Left lung (tissue), 10 donors: ENCODE measurements around the gene BLNK. TPM values are rescaled to one million over a fixed set of nuclear protein-coding genes. Genes with fewer than 3 reads are reported as not detected.

ENCODE experiments used
- ATAC-seq: fragments of 200-7000 bp; cut with Tn5 transposase; one replicate; pipeline ENCODE4 v1.9.1; 2020; ENCODE audit warnings: moderate library complexity
- DNase-seq, 4 donors: peaks; one replicate each; pipeline ENCODE4 v3.0.0-alpha.2; 2013 to 2020
- H3K27ac ChIP-seq, 2 donors: fragments of 200-600 bp; sonication (generic) in 1 of 2; one replicate each; pipeline versions ENCODE4 v1.5.0 to v1.8.0; 2020 to 2021
- H3K27me3 ChIP-seq, 2 donors: fragments of 200-600 bp; sonication (generic) in 1 of 2; one replicate each; pipeline versions ENCODE4 v1.5.0 to v1.8.0; 2020 to 2021
- H3K36me3 ChIP-seq, 2 donors: fragments of 200-600 bp; sonication (generic) in 1 of 2; one replicate each; pipeline versions ENCODE4 v1.5.0 to v1.8.0; 2020 to 2021
- H3K4me1 ChIP-seq, 2 donors: fragments of 200-600 bp; one replicate each; pipeline ENCODE4 v1.8.0; 2021
- H3K4me3 ChIP-seq, 2 donors: fragments of 200-600 bp; sonication (generic) in 1 of 2; one replicate each; pipeline versions ENCODE4 v1.5.0 to v1.8.0; 2020 to 2021; ENCODE audit warnings: mild to moderate bottlenecking in 1 of 2
- H3K9me3 ChIP-seq, 2 donors: fragments of 200-600 bp; sonication (generic) in 1 of 2; one replicate each; pipeline versions ENCODE4 v1.5.0 to v1.8.0; 2020 to 2021
- intact Hi-C, 2 donors: fragments of 100-400 bp; cut with DNase I; formaldehyde crosslinking; loops; one replicate each; pipeline versions ENCODE4 v1.11.2 to v1.14.2; 2022
- polyA plus RNA-seq, 6 donors: library from polyadenylated mRNA; unstranded; fragments of 120-200 nt; gene quantifications; one replicate each; pipeline ENCODE4 v1.2.1, GENCODE V29; 2013; ENCODE audit not compliant: insufficient read length in 6 of 6
- total RNA-seq, 2 donors: library from RNA; stranded (reverse); fragmentation: NEBNext Ultra II Directional; extraction: Animal tissue kit (Norgen Biotek cat#: 25700); gene quantifications; one replicate each; pipeline ENCODE4 v1.2.1, GENCODE V29; 2021
- TF ChIP-seq, protein P1 (sequence below), 2 donors: fragments of 200-600 bp; sonication (generic) in 1 of 2; IDR thresholded peaks; one replicate each; pipeline versions ENCODE4 v1.5.0 to v1.8.0; 2021; ENCODE audit warnings: antibody characterized with exemption in 2 of 2
- donor health status: DM: no; HTN: yes; CAD: no.
- donor health status: DM: no; HTN: no; CAD: no.

Gene BLNK
- total and polyA plus RNA-seq, 8 donors = 7.9 to 18.8 (median 15.2) TPM

DNA sequence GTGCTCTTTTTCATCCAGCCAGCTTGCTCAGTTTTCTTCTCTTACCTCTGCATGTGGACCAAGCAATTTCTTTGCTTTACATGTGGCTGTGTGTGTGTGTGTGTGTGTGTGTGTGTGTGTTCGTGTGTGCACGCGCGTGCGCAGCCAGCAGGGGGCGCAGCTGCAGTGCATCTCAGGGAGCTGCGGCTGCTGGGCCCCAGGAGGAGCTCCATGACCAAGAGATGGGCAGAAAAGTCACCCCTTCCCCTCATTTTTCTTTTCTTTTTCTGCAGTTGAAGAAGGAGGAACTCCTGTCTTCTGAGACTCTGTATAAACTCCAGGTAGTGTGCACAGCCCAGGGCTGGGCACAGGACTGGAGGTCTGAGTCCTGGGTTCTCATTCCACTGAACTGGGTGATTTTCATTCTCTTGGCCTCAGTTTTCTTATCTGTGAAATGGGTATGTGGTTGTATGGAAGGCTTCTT, 41.8 kb downstream of the BLNK start:
- H3K36me3 ChIP-seq = no peaks in the 10 kb centered on the region
- no peaks in the 10 kb centered on the region for H3K4me1 ChIP-seq
- TF ChIP-seq, protein P1, sequence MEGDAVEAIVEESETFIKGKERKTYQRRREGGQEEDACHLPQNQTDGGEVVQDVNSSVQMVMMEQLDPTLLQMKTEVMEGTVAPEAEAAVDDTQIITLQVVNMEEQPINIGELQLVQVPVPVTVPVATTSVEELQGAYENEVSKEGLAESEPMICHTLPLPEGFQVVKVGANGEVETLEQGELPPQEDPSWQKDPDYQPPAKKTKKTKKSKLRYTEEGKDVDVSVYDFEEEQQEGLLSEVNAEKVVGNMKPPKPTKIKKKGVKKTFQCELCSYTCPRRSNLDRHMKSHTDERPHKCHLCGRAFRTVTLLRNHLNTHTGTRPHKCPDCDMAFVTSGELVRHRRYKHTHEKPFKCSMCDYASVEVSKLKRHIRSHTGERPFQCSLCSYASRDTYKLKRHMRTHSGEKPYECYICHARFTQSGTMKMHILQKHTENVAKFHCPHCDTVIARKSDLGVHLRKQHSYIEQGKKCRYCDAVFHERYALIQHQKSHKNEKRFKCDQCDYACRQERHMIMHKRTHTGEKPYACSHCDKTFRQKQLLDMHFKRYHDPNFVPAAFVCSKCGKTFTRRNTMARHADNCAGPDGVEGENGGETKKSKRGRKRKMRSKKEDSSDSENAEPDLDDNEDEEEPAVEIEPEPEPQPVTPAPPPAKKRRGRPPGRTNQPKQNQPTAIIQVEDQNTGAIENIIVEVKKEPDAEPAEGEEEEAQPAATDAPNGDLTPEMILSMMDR (IDR thresholded peaks at IDR 0.05) = peak; percentile 47 to 64
- peak; percentile 99 for ATAC-seq
- DNase-seq = peak; percentile 70 to 93 (median 84)
- no peaks in the 10 kb centered on the region for H3K27me3 ChIP-seq
- H3K4me3 ChIP-seq = no peak overlapping the region
- H3K27ac ChIP-seq = no peak overlapping the region
- intact Hi-C loops = loop anchor here in 1 of 2 donors (5.0 kb wide), 1 partner anchor 63 kb away; no protein-coding TSS in a partner anchor
- no peaks in the 10 kb centered on the region for H3K9me3 ChIP-seq

DNA sequence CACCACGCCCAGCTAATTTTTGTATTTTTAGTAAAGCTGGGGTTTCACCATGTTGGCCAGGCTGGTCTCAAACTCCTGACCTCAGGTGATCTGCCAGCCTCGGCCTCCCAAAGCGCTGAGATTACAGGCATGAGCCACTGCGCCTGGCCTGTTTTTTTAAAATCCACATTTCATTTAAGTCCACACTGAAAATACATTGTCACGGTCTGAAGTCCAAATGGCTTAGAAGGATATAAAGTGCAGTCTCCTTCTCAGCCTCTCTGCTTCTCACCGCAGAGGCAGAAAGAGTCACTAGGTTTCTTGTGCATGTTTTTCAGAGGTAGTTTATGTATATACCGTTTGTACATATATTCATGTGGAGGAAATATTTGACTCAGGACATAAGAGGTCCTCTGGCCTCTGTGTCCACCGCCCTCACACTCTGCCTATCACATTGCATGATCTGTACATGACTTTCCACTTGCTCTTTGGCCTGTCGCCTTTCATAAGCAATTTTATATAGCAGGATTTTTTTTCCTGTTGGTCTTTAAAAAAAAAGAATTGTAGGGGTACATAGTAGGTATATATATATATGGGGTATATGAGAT, 42.9 kb downstream of the BLNK start:
- Histone ChIP-seq H3K27me3 (no peaks in the 10 kb centered on the region), H3K27ac (no peak overlapping the region), H3K4me3 (no peak overlapping the region), H3K36me3 (no peaks in the 10 kb centered on the region), H3K4me1 (no peaks in the 10 kb centered on the region), H3K9me3 (no peaks in the 10 kb centered on the region)
- TF ChIP-seq, protein P1 (IDR thresholded peaks at IDR 0.05) = no peak
- intact Hi-C loops = no loop called here
- DNase-seq (no peak), ATAC-seq (no peak)

DNA sequence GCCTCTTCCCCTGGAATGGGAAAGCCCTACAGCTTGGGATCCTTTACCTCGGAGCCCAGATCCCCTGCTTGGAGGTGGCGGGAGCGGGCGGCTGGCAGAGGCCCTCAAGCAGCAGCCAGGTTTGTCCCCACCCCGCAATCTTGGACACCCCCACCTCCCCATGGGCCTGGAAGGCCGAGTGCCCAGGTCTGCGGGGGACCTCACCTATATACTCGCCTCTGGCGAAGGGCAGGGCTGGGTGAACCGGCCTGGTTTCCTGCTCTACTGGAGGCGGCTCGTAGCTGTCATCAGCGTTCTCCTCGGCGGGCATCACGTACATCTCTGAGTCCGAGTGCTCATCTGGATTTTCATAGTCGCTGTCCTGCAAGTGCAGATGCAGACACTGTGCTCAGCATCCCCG, 44.2 kb downstream of the BLNK start:
- intact Hi-C loops = no loop called here
- H3K27me3 ChIP-seq = no peaks in the 10 kb centered on the region
- TF ChIP-seq, protein P1 (IDR thresholded peaks at IDR 0.05) = no peak
- H3K9me3 ChIP-seq = no peaks in the 10 kb centered on the region
- no peak overlapping the region for H3K27ac ChIP-seq
- H3K4me1 ChIP-seq = no peaks in the 10 kb centered on the region
- peak in 1 of 4 donors; percentile 74 for DNase-seq
- no peak for ATAC-seq
- no peaks in the 10 kb centered on the region for H3K36me3 ChIP-seq
- H3K4me3 ChIP-seq = no peak overlapping the region

DNA sequence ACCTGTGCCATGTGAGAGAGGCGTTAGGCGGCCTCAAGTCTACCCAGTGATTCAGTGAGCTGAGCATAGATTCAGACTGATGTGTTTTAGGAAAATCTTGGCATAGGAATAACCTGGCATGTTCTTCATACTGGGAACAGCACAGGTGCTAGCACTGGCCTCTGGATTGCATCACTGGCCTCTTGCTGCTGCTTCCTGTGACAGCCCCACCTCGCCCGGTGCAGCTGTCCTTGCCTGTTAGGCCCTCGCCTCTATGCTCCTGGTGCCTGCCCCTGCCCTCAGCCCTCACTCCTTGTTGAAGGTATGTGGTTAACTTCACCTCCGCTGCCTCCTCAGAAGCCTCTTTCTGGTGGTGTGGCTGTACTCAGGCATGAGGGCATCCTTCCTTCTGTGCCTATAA, 46.2 kb downstream of the BLNK start:
- peak in 1 of 4 donors; percentile 47 for DNase-seq
- no peaks in the 10 kb centered on the region for H3K36me3 ChIP-seq

DNA sequence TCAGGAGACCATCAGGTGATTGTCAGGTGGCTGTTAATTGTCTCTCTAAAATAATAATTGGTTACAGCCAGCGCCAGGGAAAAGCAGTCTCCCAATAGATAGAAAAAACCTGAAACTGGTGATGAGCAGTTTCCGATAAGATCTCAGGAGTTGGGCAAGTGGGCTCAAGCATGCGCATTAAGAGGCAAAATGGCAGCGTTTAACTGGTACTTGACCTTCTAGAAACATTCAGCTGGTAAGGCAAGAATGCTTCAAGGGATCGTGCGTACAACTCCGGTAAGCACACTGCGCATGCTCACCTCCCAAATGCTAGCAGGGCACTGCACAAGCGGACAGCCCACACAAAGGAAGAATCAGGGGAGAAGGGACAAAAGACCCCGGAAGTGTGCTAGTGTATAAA, 48.5 kb downstream of the BLNK start:
- H3K9me3 ChIP-seq = no peaks in the 10 kb centered on the region
- no peak overlapping the region for H3K27ac ChIP-seq
- no peak overlapping the region for H3K4me3 ChIP-seq
- intact Hi-C loops = no loop called here
- no peak for DNase-seq
- H3K36me3 ChIP-seq = no peaks in the 10 kb centered on the region
- H3K4me1 ChIP-seq = no peaks in the 10 kb centered on the region
- no peaks in the 10 kb centered on the region for H3K27me3 ChIP-seq
- TF ChIP-seq, protein P1 (IDR thresholded peaks at IDR 0.05) = no peak
- ATAC-seq = no peak

More for the DNA sequence above, 46.2 kb downstream of the BLNK start:
- H3K9me3 ChIP-seq = no peaks in the 10 kb centered on the region
- ATAC-seq = no peak
- H3K27ac ChIP-seq = no peak overlapping the region
- no peaks in the 10 kb centered on the region for H3K4me1 ChIP-seq
- no peaks in the 10 kb centered on the region for H3K27me3 ChIP-seq
- no peak overlapping the region for H3K4me3 ChIP-seq
- intact Hi-C loops = no loop called here
- TF ChIP-seq, protein P1 (IDR thresholded peaks at IDR 0.05) = no peak
